Activated CD8-positive, alpha-beta memory T cell treated with anti-CD3 and anti-CD28 coated beads, Interleukin-2, amount 50 U/mL, for 4 hours (primary cell): ENCODE data around the gene PRKAR1B.

Experiments
- DNase-seq: peaks from one replicate; pipeline ENCODE4 v3.0.0-alpha.2; 2020

The PRKAR1B gene

DNA sequence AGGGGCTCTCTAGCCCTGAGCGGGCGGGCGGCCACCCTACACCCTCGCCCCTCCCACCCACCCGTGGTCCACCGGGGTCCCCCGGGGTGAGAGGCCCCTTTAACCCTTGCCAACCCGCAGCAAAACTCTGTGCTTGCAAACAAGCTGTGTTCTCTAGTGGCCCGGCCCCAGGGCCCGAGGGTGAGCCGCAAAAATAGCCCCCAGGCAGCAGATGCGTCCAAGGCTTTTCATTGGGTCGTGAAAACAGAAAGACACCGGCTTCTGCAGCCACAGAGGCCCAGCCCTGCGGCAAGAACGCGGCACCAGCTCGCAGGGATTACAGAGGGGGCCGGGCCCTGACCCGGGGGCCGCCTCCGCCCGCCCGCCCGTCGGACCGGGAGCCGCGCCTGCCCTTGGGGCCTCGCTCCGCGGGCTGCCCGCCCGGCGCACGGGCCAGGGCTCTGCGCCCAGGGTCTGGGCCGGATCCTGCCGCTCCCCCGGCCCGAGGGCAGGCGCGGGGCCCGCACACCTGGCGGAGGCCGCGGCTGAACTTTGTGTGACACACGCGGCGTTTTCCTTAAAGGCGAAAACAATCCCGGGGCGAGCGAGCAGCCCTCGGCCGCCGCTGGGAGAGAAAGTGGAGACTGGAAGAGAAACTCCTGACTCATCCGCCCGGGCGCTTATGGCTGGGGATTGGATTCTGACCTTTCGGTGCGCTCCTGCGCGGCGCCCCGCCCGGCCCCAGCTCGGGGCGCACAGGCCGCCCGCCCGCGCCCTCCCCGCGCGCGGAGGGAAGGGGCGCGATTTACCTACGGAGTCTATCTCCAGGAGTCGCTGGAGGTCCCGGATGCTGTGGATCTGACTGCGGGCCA is 210.2 kb downstream of the PRKAR1B start:
- no peak for DNase-seq

DNA sequence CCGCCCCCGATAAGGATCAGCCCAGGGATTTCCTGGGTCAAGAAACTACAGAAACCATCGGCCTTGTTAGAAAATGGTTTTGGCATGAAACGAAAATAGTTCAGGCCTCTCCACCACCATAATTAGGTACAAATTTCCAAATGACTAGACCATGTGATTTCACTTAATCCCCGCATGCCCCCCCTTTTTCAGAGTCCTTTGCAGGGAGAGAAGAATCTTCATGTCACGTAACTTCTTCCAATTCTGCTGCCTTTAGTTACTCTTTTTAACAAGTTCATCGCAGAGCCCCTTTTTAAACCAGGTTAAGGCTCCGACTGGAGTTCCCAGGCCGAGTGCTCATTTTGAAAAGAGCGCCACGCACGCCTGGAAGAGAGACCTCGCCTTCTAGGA is 210.9 kb downstream of the PRKAR1B start:
- DNase-seq: no peak

DNA sequence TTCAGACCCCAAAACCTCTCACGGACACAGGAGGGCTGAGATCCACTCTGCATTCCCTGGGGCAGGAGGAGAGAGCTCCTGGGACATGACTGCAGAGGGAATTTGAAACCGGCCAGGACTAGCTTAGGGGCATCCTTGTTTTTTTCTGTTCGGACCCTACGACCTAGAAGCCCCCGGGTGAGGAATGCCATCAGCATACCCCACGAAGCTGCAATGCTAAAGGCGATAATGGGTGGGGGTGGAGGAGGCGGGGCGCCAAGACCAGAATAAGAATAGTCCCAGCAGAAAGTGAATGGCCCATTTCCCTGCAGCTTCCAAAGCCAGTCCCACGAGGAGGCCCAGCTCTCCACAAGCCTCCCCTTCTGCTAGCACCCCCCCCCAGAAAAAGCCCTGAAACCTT is 211.5 kb downstream of the PRKAR1B start:
- no peak for DNase-seq

DNA sequence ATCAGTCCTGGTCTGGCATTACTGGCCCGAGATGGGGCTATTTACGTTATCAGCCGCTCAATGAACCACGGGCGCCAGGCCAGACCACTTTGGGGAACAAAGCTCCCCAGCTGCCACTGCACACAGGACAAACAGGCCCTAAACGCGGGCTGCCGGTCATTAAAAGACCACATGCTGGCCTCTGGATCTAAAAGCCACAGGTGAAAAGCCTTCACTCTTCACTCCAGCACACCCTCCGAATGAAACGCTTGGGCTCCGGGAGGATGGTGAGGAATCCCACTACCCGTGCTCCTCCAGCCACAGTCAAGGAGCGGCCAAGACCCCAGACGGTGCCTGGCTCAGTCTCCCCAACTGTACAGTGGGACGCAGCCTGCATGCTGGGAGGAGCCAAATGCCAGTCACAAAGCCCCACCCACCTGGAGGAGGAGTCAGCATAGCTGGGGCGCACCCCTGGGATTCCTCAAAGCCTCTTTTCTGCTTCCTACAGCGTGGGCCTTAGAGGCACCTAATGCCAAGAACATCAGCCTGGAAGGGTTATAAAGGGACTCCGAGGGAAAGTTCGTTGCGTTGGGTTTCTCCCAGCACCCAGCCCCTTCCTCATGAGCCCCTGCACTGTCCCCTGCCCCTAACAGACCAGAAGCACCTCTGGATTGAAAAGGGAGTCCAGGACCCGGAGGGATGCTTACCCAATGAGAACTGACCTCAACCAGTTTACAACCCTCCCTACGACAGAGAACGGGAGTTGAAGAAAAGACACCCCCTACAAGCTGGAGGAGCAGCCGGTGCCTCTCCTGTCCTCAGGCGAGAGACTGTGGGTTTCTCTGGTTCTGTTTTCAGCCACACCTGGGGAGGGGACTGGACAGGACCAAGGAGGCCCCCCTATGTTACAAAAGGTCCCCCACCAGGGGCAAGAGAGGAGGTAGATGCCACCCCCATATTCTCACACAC is 212.2 kb downstream of the PRKAR1B start:
- DNase-seq: no peak

DNA sequence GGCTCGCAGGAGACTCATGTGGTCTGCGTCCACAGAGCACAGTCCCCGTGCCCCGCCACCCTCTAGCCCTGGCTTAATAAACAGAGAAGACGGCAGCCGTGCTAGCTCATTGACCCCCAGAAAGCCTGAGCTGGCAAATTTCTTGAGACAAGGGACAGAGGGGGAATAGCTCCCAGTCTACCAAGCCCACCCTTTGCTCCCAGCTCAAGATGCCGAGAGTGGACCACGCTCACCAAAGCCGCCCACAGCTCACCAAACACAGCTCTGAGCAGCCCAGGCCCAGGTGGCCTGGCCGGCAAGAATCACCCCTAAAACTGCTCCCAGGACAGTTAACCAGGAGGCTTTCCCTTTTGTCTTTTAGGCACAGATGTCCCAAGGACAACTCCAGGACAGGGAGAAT is 212.8 kb downstream of the PRKAR1B start:
- DNase-seq: no peak

DNA sequence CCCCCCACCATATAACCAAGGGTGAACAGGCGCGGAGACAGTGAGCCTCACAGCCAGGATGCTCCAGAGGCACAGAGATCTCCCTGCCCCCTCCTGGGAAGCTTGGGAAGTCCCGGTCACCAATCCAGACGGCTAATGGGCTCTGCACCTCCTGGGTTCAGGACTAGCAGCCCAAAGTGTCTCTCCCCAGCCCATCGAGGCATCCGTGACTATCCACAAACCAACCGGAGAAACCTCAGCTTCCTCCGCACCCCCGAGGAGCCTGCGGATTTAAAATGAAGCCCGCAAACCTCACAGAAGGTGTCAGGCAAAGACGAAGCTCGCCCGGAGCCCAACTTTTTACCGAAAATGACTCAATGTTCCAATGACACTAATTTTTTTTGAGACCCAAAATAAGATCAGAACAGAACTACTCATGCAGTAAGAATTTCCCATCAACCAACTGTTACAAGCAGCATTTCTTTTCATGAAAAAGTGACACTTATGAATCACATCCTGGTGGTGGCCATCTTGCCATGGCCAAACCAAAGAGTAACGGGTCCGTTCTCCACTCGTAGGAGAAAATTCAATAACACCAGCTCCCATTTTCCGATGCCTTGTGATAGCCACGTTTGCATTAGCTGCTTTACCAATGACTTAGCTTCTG is 213.4 kb downstream of the PRKAR1B start:
- DNase-seq: no peak

DNA sequence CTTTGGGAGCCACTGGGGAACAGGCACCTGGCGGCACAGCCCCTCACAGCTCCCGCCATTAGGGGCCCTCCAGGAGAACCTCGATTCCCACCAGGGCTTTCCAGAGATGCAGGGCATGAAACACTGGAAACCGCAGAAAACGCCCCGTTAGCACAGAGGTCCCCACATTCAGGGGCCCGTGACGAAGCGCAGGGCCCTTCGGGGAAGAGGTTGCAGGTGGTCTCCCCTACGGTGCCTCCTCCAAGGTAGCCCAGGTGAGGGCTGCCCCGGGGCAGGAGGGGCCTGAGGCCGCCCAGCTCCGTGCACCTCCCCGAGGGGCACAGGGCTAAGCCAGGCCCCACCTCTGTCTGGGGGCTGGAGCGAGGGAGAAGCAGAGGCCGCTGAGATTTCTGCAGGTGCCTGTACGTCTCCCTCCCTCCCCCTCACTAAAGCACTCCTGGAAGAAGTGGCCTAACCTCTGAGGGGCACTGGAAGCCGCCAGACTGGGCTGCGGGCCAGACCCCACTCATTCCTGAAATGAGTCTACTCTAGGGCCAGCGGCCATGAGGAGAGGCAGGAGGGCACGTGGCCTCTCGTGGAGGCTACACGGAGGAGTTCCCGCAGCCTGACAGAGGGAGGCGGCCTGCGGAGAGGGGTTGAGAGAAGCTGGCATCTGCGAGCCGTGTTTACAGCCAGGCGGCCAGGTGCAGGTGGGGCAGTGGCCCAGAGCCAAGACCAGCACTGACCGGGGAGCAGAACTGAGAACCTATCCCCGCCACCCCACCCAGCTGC is 214.4 kb downstream of the PRKAR1B start:
- DNase-seq: no peak

DNA sequence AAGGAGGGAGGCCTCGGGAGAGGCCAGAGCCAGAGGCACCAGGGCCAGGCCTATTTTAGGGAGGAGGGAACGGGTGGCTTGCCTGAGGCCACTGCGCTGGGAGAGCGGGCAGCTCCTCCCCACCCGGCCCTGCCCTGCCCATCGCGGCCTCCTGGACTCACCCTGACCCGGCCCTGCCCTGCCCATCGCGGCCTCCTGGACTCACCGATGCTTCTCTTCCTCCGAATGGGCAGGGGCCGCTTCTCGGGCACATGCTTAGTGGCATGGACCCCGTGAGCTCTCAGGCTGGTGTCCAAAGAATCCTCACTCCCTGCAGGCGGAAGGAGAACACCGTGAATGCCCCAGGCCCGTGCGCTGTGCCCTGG is 215.0 kb downstream of the PRKAR1B start:
- DNase-seq: no peak

DNA sequence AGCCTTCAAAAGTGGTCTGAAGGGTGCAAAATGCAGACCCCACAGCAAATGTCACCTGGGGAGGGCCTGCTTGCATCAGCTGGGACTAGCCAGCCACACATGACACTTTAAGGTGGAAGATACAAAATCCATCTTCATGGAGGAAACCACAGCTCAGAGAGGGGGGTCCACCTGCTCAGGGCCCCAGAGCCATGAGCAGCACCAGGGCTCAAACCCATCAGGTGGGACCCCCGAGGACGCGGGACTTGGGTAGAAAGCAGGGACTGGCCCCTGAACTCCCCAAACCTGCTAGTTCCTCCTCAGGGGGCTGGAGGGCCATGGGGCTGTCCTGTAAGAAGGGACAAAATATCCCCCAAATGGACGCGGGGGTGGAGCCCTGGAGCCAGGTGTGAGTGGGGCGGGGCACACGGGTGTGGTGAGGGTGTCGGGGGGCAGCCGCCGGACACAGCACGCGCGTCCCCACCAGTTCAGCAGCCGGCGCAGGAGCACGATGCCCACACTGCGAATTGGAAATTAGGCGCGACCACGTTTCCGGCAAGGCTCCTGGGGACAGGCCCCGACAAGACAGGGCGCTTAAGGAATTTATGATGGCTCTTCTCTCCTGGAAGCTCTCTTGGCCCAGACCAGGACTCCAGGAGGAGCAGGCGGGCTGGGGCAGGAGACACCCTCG is 215.5 kb downstream of the PRKAR1B start:
- no peak for DNase-seq

DNA sequence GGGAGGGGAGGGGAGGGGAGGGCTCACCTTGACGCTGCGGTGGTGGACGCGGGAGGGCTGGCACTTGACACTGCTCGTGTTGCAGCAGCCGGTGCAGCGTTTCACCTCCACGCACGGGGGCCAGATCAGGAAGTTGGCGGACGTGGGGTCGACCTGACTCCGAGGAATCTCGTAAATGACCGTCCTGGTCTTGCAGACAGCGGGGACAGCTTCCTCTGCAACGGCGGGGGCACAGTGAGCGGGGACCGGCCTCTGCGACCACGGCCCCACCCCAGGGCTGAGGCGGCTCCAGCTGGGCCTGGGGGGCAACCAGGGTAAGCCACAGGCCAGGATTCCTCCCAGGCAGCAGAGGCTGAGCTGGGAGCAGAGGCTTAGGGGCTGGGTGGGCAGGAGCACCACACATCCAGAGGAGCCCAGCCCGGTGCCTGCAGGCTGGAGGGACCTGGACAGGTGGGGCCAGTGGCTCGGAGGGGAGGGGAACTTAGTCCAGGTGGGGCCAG is 216.2 kb downstream of the PRKAR1B start:
- DNase-seq: no peak

DNA sequence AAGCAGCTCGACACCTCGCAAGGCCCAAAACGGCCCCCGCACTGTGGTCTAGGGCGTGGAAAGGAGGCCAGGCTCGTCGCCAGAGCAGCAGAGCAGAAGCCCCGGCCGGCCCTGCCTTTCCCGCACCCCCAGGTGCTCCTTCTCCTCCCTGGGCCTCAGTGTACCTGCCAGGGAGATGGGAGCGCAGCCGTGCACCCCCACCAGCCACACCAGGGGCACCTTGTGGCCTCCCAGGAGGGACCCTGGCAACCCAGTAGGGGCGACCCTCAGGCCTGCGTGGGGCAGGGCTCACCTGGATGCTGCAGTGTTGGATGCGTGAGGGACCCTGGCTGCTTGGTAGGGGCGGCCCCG is 217.0 kb downstream of the PRKAR1B start:
- no peak for DNase-seq

DNA sequence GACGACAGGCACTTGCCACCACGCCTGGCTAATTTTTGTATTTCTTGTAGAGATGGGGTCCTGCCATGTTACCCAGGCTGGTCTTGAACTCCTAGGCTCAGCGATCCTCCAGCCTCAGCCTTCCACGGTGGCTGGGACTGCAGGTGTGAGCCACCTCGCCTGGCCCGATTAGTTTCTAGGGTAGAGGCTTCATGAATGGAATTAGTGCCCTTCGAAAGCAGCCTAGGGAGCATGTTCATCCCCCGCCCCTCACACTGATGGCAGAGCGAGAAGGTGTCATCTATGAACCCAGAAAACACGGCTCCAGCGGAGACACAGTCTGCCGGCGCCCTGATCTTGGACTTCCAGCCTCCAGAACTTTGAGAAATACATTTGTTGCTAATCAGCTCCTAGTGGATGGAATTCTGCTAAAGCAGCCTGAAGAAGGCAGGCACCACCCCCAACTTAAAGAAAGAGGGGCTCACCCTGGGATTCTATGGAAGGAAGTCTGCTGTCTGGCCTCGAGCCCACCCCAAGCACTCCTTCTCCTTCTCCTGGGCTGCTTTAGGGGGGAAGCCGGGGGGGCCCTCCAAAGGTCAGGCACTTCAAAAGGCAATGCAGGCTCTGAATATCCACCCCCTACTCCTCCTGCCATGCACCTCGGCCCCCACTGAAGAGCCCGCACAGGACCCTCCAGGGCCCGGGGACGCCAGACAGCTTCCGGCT is 217.5 kb downstream of the PRKAR1B start:
- no peak for DNase-seq

DNA sequence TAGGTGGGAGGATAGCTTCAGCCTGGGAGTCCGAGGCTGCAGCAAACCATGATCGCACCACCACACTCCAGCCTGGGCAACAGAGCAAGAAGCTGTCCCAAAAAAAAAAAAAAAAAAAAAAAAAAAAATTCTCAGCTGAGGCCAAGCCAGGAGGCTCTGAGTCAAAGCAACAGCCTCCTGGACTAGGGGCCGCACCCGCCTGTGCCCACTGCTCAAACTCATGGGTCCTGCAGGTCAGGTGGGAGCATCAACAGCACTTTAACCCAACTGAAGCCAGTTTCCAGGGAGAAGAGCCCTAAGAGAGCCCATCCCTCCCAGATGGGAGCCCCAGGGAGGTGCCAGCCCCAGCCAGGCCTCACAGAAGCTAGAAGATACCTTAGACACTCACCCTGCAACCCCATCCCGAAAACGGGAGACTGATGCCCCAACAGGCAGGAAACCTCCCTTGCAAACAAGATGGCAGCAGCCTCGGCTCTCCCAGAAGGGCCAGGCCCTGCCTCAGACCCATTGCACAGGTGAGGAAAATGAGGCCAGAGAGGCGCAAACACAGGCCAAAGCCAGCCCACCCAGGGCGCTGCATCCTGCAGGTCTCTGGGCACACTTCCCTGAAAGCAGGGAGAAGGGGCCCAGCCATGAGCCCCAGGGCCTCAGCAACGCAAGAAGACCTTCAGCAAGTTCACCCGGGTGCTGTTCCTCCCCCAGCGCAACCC is 218.5 kb downstream of the PRKAR1B start:
- no peak for DNase-seq

DNA sequence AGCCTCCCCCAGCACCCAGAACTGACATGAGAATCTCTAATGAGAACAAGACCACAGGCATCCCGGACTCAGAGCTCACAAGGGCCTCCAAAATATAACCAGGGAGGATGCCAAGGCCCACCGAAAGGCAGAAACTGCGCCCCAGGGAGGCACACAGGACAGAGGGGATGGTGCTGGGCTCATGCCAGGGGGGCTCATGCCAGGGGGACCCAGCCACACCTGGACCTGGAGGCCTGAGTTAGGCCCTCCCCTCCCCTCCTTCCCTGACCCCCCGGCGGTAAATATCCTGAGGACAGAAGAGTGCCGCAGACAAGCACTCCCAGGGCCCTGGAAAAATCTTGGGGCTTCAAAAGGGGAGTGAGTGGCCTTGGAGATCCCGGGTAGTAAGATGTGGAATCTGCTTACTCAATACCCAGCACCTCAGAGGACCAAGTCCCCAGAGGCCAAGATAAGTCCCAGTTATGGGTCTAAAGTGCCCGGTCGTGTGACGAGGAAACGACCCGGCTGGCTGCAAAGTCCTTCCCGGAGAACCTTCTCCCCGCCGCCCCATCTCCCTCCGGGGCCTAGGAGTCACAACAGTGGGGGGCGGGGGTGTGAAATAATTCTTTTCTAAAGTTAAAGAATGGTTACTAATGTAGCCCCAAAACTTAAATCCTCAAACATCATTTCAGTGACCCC is 219.3 kb downstream of the PRKAR1B start:
- no peak for DNase-seq

DNA sequence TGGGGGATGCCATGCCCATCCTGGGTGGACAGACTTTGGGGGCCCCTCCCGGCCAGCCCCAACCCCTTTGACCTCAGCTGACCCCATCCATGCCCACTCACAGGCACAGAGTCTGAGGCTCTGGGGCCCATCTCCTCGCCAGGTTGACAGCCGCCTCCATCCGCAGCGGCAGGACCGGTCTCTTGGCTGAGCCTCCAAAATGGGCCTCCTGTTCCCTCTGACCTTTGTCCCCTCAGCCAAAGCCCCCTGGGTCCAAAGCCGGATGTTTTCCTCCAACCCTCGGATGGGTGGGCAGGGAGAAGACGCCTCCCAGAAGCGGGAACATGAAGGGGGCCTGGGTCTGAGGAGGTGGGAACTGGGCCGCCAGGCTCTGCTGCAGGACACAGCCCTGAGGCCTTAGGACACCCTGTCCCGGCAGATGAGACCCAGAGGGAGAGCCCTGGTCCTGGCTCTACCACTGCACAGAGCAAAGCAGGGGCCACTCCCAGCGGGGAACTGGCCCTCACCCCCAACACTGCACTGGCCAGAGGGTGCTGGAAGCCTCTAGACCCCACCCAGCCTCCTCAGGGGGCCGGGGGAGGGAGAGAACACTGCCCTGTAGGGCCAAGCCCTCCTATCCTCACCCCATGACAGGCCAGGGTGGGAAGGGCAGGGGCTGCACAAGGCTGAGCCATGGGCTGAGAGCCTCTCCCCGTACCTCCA is 220.0 kb downstream of the PRKAR1B start:
- no peak for DNase-seq

DNA sequence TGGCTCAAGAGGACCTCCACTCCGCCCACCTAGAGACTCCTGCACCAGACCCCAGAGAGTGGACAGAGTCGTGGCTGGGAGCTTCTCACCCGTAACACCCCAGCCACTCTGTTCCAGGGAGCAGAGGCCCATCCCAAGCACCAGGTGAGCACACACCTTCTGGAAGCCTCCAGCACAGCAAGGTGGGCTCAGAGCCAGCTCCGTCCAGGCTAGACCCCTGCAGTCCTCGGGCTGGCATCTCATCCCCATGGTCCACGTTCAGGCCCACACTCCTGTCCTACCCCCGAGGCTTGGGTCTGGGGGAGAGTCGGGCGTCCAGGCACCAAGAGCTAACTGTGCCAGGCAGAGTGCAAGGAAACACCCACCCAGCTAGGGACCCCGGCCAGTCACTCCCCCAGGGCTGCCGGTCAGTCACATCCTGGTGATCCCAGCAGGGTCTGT is 220.7 kb downstream of the PRKAR1B start:
- DNase-seq: no peak

DNA sequence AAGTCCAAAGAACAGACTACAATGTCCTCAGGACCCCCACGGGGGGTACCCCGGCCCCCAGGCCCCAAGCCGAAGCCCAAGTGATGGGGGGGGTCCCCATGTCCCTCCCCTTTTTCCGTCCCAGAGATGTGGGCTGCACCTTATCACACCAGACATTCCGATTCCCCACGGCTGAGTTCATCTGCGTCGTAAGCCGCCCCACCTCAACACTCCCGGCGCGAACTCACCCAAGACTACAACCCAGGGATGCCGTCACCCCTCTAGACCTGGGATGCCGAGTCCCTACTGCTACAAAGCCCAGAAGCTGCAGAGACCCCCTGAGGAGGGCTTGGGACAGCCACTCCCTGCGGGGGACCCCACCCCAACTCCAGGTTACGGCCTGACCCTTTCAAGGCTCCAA is 221.9 kb downstream of the PRKAR1B start:
- DNase-seq: no peak

DNA sequence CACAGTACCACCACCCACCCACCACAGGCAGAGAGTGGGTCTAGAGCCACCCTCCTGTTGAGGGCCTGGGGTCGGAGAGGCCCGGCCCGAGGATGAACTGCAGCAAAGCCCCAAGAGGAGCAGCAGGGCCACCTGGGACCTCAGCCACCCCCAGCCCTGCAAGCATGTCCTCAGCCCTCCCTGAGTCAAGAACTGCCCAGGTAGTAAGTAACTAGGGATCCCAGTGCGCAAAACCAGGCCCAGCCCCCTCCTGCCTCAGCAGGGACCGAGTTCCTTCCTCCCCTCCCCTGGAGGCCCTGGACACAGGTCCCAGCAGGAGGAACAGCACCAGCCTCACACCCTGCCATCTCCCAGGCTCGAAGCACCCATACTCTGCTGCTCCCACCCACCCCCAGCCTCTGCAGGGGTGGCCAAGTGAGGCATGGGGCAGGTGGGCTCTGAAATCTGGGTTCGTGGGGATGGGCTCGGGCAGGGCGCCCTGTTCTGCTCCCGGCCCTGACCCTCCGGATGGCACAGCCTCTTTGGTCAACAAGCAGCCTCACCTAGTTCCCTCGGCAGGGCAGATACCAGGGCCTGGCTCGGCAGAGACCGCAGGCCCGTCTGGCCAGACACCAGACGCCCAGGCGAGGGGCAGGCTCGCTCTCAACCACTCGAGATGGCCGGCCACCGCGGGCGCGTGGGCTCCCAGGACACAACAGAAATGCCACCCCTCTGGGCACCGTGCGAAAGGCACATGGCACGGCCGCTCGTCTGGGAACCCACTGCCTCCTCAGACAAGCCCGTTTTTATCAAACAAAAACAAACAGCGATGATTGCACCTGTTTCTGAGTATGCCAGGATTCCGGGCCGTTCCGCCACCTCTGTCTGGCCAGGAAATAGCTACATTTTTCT is 222.6 kb downstream of the PRKAR1B start:
- no peak for DNase-seq
